Activated CD4-positive, alpha-beta T cell treated with anti-CD3 and anti-CD28 coated beads for 36 hours (primary cell): Measurements from ENCODE around the gene TMTC1. TPM values are rescaled to one million over a fixed set of nuclear protein-coding genes. Genes with fewer than 3 reads are reported as not detected.

ENCODE experiments used
- ATAC-seq: fragments of 200-7000 bp; cut with Tn5 transposase; one replicate; pipeline ENCODE4 v1.10.0; 2021; ENCODE audit warnings: mild to moderate bottlenecking, moderate library complexity
- CTCF ChIA-PET: fragments of 350-600 bp; sonication (Branson Sonifier 250); formaldehyde crosslinking; loops from one replicate; lab custom pipeline; 2021; ENCODE audit warnings: antibody characterized with exemption; lab: Charles Lee
- POLR2A ChIA-PET: fragments of 350-600 bp; sonication (Branson Sonifier 250); formaldehyde crosslinking; loops from one replicate; lab custom pipeline; 2021; ENCODE audit warnings: antibody characterized with exemption, inconsistent platforms; lab: Charles Lee
- DNase-seq: peaks from one replicate; pipeline ENCODE4 v3.0.0-alpha.2; 2020
- H3K27ac Mint-ChIP-seq: one replicate; pipeline ENCODE4 v1.8.0; 2021; ENCODE audit warnings: mixed read lengths
- H3K27me3 Mint-ChIP-seq: one replicate; pipeline ENCODE4 v1.8.0; 2021; ENCODE audit warnings: mixed read lengths
- H3K36me3 Mint-ChIP-seq: one replicate; pipeline ENCODE4 v1.8.0; 2021; ENCODE audit warnings: low read depth, mixed read lengths
- H3K4me1 Mint-ChIP-seq: one replicate; pipeline ENCODE4 v1.8.0; 2021; ENCODE audit warnings: mixed read lengths
- H3K4me3 Mint-ChIP-seq: one replicate; pipeline ENCODE4 v1.8.0; 2021; ENCODE audit warnings: mild to moderate bottlenecking, moderate library complexity, mixed read lengths
- H3K9me3 Mint-ChIP-seq: one replicate; pipeline ENCODE4 v1.8.0; 2021; ENCODE audit warnings: low read depth, mixed read lengths
- intact Hi-C, 2 experiments: fragments of 100-400 bp; cut with DNase I in 1 of 2; cut with micrococcal nuclease in 1 of 2; formaldehyde crosslinking; loops; one replicate each; pipeline versions ENCODE4 v1.14.2 to v1.15.1; 2022 to 2024; cut with DNase I, micrococcal nuclease
- total RNA-seq, 2 experiments: library from RNA; stranded (reverse); gene quantifications; one replicate each; pipeline ENCODE4 v1.2.3, GENCODE V29; 2021

Gene TMTC1
- total RNA-seq, 2 experiments from 2014 or later = 0.04 to 0.30 TPM

DNA sequence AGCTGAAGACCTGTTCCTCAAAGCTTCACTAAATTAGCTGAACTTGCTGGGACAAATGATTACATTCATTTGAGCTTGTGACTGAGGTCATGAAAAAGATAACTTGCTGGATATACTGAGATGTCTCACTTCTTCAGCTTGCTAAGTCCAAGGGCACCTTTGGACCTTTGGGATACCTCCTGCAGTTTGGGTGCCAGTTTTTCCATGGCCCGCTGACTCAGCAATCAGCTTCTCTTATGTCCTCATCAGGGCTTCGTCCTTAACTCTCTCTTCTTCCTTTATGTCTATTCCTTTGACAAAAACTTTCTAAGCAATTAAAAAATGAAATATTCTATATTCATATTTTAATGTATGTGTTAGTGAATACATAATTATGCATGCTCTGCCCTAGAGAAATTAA is 331.9 kb downstream of the TMTC1 start:
- H3K36me3 Mint-ChIP-seq = no peaks in the 10 kb centered on the region
- H3K4me3 Mint-ChIP-seq = no peak overlapping the region
- H3K27ac Mint-ChIP-seq = no peak overlapping the region

More for the DNA sequence above, 331.9 kb downstream of the TMTC1 start:
- POLR2A ChIA-PET = no interaction called here
- ATAC-seq (no peak), DNase-seq (no peak)
- Mint-ChIP-seq H3K4me1 (peaks cover 6% of the 10 kb centered on the region), H3K27me3 (peaks cover 20% of the 10 kb centered on the region), H3K9me3 (no peaks in the 10 kb centered on the region)
- intact Hi-C loops = no loop called here
- CTCF ChIA-PET = no interaction called here
